PFSK-1 (cell line): Measurements from ENCODE around the gene OR6S1.

Experiments used
- POLR2AphosphoS5 ChIP-seq: IDR thresholded peaks from 2 replicates; pipeline ENCODE4 v1.6.1; 2012; ENCODE audit warnings: low read depth, mild to moderate bottlenecking, control low read depth, low read length, moderate library complexity
- REST ChIP-seq, 2 experiments: IDR thresholded peaks; 2 replicates each; pipeline versions ENCODE4 v1.6.1 to v1.8.0; 2011 to 2012; ENCODE audit warnings: low read depth in 2 of 2, low read length in 2 of 2, control low read depth in 1 of 2, inconsistent platforms in 1 of 2, mild to moderate bottlenecking in 1 of 2, moderate library complexity in 1 of 2; ENCODE audit not compliant: insufficient read depth in 1 of 2

- TF ChIP-seq POLR2AphosphoS5 (no peak), REST (IDR thresholded peaks at IDR 0.05; ENCODE audit: insufficient read depth in 1 of 2, low read depth in 2 of 2, low read length in 2 of 2) (no peak)
These were observed 48.9 kb downstream of the OR6S1 start for GRCh38 chr14:20592574-20592973.
